Mesothelial cell of epicardium (in vitro differentiated cells): Measurements from ENCODE around the gene AUNIP. TPM values are rescaled to one million over a fixed set of nuclear protein-coding genes. Genes with fewer than 3 reads are reported as not detected.

Experiments used
- DNase-seq, 2 experiments: peaks; one replicate each; pipeline ENCODE4 v3.0.0; 2021; ENCODE audit warnings: low spot score in 2 of 2; ENCODE audit not compliant: unreplicated experiment in 2 of 2
- H3K27ac Mint-ChIP-seq: 2 replicates; pipeline ENCODE4 v1.8.0; 2021; ENCODE audit warnings: mixed read lengths
- H3K27me3 Mint-ChIP-seq: 2 replicates; pipeline ENCODE4 v1.8.0; 2021; ENCODE audit warnings: low read depth, mixed read lengths
- H3K36me3 Mint-ChIP-seq: 2 replicates; pipeline ENCODE4 v1.8.0; 2021; ENCODE audit warnings: mixed read lengths
- H3K4me1 Mint-ChIP-seq: 2 replicates; pipeline ENCODE4 v1.8.0; 2021; ENCODE audit warnings: mixed read lengths
- H3K4me3 Mint-ChIP-seq: 2 replicates; pipeline ENCODE4 v1.8.0; 2021; ENCODE audit warnings: mild to moderate bottlenecking, moderate library complexity, mixed read lengths
- H3K9me3 Mint-ChIP-seq: 2 replicates; pipeline ENCODE4 v1.8.0; 2021; ENCODE audit warnings: mixed read lengths
- CTCF ChIP-seq: fragments of 200-600 bp; sonication (generic); IDR thresholded peaks from one replicate; pipeline ENCODE4 v1.5.0; 2021; ENCODE audit warnings: antibody characterized with exemption; ENCODE audit not compliant: unreplicated experiment
- total RNA-seq: library from RNA; stranded (reverse); gene quantifications from 3 replicates; pipeline ENCODE4 v1.2.1, GENCODE V29; 2021

The AUNIP gene
- total RNA-seq, 1 donor from 2014 or later, result 2.7 TPM

GRCh38 chr1:25811384-25812082 lies 47.7 kb downstream of the AUNIP start:
- no peak for DNase-seq
- Mint-ChIP-seq H3K4me1 (no peaks in the 10 kb centered on the region), H3K27ac (no peak overlapping the region), H3K4me3 (no peak overlapping the region), H3K9me3 (no peaks in the 10 kb centered on the region), H3K27me3 (no peaks in the 10 kb centered on the region), H3K36me3 (peaks cover 9% of the 10 kb centered on the region)
- TF ChIP-seq CTCF, result no peak

GRCh38 chr1:25810341-25811299 lies 48.6 kb downstream of the AUNIP start:
- Mint-ChIP-seq H3K4me1 (no peaks in the 10 kb centered on the region), H3K4me3 (no peak overlapping the region), H3K27me3 (no peaks in the 10 kb centered on the region), H3K9me3 (no peaks in the 10 kb centered on the region), H3K27ac (no peak overlapping the region), H3K36me3 (peaks cover 14% of the 10 kb centered on the region)
- peak; percentile 49 to 85 for DNase-seq
- peak; percentile 91 for TF ChIP-seq CTCF

DNA sequence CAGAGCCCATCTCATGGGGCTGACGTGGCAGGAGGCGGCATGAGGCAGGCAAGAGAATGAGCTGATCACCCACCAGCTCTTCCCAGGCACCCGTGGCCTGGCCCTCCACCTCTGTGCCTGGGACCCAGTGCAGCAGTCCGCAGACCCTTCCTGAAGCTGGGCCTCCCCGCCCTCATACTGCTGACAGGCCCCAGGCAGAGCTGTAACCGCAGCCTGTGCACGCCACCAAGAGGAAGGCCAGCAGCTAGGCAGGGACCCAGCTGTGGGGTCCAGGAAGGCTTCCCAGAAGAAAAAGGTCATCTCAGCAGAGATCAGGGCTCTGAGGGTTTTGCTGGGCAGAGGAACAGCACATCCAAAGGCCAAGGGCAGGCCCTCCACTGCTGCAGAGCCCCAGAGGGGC lies 49.3 kb downstream of the AUNIP start:
- Mint-ChIP-seq H3K27ac (no peak overlapping the region), H3K4me1 (no peaks in the 10 kb centered on the region), H3K4me3 (no peak overlapping the region), H3K9me3 (no peaks in the 10 kb centered on the region), H3K36me3 (peaks cover 12% of the 10 kb centered on the region), H3K27me3 (no peaks in the 10 kb centered on the region)
- TF ChIP-seq CTCF, result no peak
- DNase-seq, result no peak

- Mint-ChIP-seq H3K27ac (no peak overlapping the region), H3K4me3 (no peak overlapping the region)
Observed at GRCh38 chr1:25809283-25809926, 49.9 kb downstream of the AUNIP start.

More at GRCh38 chr1:25809283-25809926, 49.9 kb downstream of the AUNIP start:
- Mint-ChIP-seq H3K9me3 (no peaks in the 10 kb centered on the region), H3K27me3 (no peaks in the 10 kb centered on the region), H3K36me3 (peaks cover 9% of the 10 kb centered on the region), H3K4me1 (no peaks in the 10 kb centered on the region)
- no peak for DNase-seq
- TF ChIP-seq CTCF, result no peak
